Testis (tissue), 2 donors: ENCODE measurements around the gene CRAT.

Experiments used
- CTCF ChIP-seq, 3 experiments: fragments of 450-650 bp in 2 of 3; fragments of 200-600 bp in 1 of 3; sonication (generic) in 1 of 3; IDR thresholded peaks; one replicate each; pipeline ENCODE4 v1.5.1; 2016 to 2019; ENCODE audit warnings: antibody characterized with exemption in 3 of 3, mild to moderate bottlenecking in 2 of 3, moderate library complexity in 1 of 3
- POLR2A ChIP-seq: fragments of 450-650 bp; IDR thresholded peaks from one replicate; pipeline ENCODE4 v1.6.1; 2017; ENCODE audit warnings: antibody characterized with exemption, mild to moderate bottlenecking, moderate library complexity

DNA sequence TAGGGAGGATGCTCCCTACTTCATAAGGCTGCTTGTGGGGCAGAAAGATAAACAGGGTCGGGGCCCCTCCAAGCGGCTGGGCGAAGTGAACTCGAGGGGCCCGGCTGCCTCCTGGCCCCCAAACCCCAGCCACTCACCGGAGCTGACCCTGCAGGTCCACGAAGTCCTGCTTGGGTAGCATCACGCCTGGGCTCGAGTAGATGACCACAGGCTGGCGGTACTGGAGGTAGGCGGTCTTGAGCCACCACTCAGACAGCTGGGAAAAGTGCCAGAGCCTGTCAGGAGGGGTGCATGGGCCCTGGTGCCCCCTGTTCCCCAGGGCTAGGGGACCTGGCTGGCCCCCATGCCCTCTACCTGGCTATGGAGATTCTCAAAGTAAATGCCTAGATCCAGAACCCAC, 6.5 kb downstream of the CRAT start:
- TF ChIP-seq CTCF (IDR thresholded peaks at IDR 0.05) (no peak), POLR2A (no peak)
